A549 (cell line): ENCODE data around the gene HRH1. TPM values are rescaled to one million over a fixed set of nuclear protein-coding genes. Genes with fewer than 3 reads are reported as not detected.

ENCODE experiments used
- ATAC-seq, 2 experiments: fragments of 200-7000 bp in 1 of 2; fragments of >200 bp in 1 of 2; cut with Nextera tagmentation in 1 of 2; cut with Tn5 transposase in 1 of 2; 3 replicates each; pipeline versions ENCODE4 v1.8.0 to v1.9.1; 2018 to 2020; ENCODE audit warnings: mild to moderate bottlenecking in 1 of 2, moderate library complexity in 1 of 2
- CTCF ChIA-PET: fragments of 300-600 bp; sonication (Branson Sonifier 250); formaldehyde crosslinking; extraction: SDS; loops from one replicate; lab custom pipeline; 2021; ENCODE audit warnings: antibody characterized with exemption, inconsistent platforms; lab: Yijun Ruan, JAX
- POLR2A ChIA-PET: fragments of 350-600 bp; formaldehyde crosslinking; extraction: SDS; loops from one replicate; lab custom pipeline; 2021; ENCODE audit warnings: antibody characterized with exemption, inconsistent platforms; lab: Yijun Ruan, JAX
- DNase-seq, 2 experiments: peaks; one replicate each; pipeline versions ENCODE4 v3.0.0 to v3.0.0-alpha.2; 2011 to 2016; ENCODE audit warnings: low read depth in 1 of 2, low spot score in 1 of 2
- FAIRE-seq: peaks from 2 replicates; lab custom pipeline; 2011; peaks lifted over from hg19 to GRCh38; lab: Jason Lieb, UNC
- H3K27ac ChIP-seq, 2 experiments: fragments of >200 bp; sonication (Bioruptor Twin); formaldehyde crosslinking; 3 replicates each; pipeline ENCODE4 v1.5.1; 2016 to 2017
- H3K4me1 ChIP-seq: fragments of >200 bp; sonication (Bioruptor Twin); formaldehyde crosslinking; 3 replicates; pipeline ENCODE4 v1.6.1; 2016
- H3K4me2 ChIP-seq: fragments of >200 bp; sonication (Bioruptor Twin); formaldehyde crosslinking; 3 replicates; pipeline ENCODE4 v1.6.1; 2016
- H3K4me3 ChIP-seq: fragments of >200 bp; sonication (Bioruptor Twin); formaldehyde crosslinking; 3 replicates; pipeline ENCODE4 v1.5.1; 2016
- H3K9me3 ChIP-seq: fragments of >200 bp; sonication (Bioruptor Twin); formaldehyde crosslinking; 3 replicates; pipeline ENCODE4 v1.6.1; 2016
- BHLHE40 ChIP-seq: IDR thresholded peaks from 2 replicates; pipeline ENCODE4 v1.6.1; 2012; ENCODE audit warnings: low read depth, low read length, inconsistent platforms
- CEBPB ChIP-seq, 2 experiments: fragments of >200 bp in 1 of 2; sonication (Bioruptor Twin) in 1 of 2; formaldehyde crosslinking in 1 of 2; IDR thresholded peaks; 2 replicates each; pipeline ENCODE4 v1.6.1; 2012 to 2016
- E2F6 ChIP-seq: IDR thresholded peaks from 2 replicates; pipeline ENCODE4 v1.6.1; 2012; ENCODE audit warnings: low read depth, borderline replicate concordance
- EHF ChIP-seq: fragments of 250-450 bp; sonication (Bioruptor Pico); IDR thresholded peaks from 2 replicates; pipeline ENCODE4 v1.5.0; 2020; ENCODE audit warnings: mild to moderate bottlenecking
- EHMT2 ChIP-seq: fragments of 200-600 bp; sonication (generic); IDR thresholded peaks from 2 replicates; pipeline ENCODE4 v1.6.1; 2016; ENCODE audit warnings: antibody characterized with exemption, low read depth, mild to moderate bottlenecking, moderate library complexity
- ELK1 ChIP-seq: fragments of 150-350 bp; IDR thresholded peaks from 2 replicates; pipeline ENCODE4 v1.6.1; 2014; ENCODE audit warnings: low read depth, mild to moderate bottlenecking, low read length
- FOSB ChIP-seq: fragments of 250-450 bp; sonication (Bioruptor Pico); IDR thresholded peaks from 2 replicates; pipeline ENCODE4 v1.5.0; 2020; ENCODE audit warnings: mild to moderate bottlenecking, moderate library complexity
- FOSL2 ChIP-seq, 2 experiments: fragments of 450-650 bp in 1 of 2; fragments of >200 bp in 1 of 2; sonication (Bioruptor Twin) in 1 of 2; formaldehyde crosslinking; IDR thresholded peaks; 2 replicates each; pipeline versions ENCODE4 v1.5.0 to v1.6.1; 2016 to 2020; ENCODE audit warnings: mild to moderate bottlenecking in 1 of 2, moderate library complexity in 1 of 2
- FOXS1 ChIP-seq: fragments of 250-450 bp; sonication (Bioruptor Pico); IDR thresholded peaks from 2 replicates; pipeline ENCODE4 v1.5.0; 2020; ENCODE audit warnings: mild to moderate bottlenecking, moderate library complexity
- HDAC2 ChIP-seq: fragments of 200-600 bp; sonication (generic); IDR thresholded peaks from 2 replicates; pipeline ENCODE4 v1.6.1; 2016
- HOXA7 ChIP-seq: fragments of 250-450 bp; sonication (Bioruptor Pico); IDR thresholded peaks from 2 replicates; pipeline ENCODE4 v1.5.0; 2020; ENCODE audit warnings: mild to moderate bottlenecking, moderate library complexity
- HOXB13 ChIP-seq: fragments of 250-450 bp; sonication (Bioruptor Pico); IDR thresholded peaks from 2 replicates; pipeline ENCODE4 v1.5.0; 2020; ENCODE audit warnings: low read depth, mild to moderate bottlenecking, moderate library complexity
- HOXB5 ChIP-seq: fragments of 250-450 bp; sonication (Bioruptor Pico); IDR thresholded peaks from 2 replicates; pipeline ENCODE4 v1.5.0; 2020; ENCODE audit warnings: mild to moderate bottlenecking, moderate library complexity
- JUN ChIP-seq, 2 experiments: fragments of >200 bp; sonication (Bioruptor Twin); formaldehyde crosslinking; IDR thresholded peaks; 2 replicates in 1 of 2; 3 replicates in 1 of 2; pipeline ENCODE4 v1.6.1; 2016 to 2017
- KDM1A ChIP-seq: fragments of 200-600 bp; sonication (generic); IDR thresholded peaks from 2 replicates; pipeline ENCODE4 v1.6.1; 2016; ENCODE audit warnings: low read depth, mild to moderate bottlenecking
- MAZ ChIP-seq: fragments of 150-350 bp; IDR thresholded peaks from 2 replicates; pipeline ENCODE4 v1.6.1; 2014; ENCODE audit warnings: antibody characterized with exemption, low read depth, low read length, borderline replicate concordance
- NFE2L2 ChIP-seq: fragments of 150-350 bp; conservative IDR thresholded peaks from 2 replicates; pipeline ENCODE4 v1.6.1; 2014; ENCODE audit warnings: low read length
- NPAS2 ChIP-seq: fragments of 250-450 bp; sonication (Bioruptor Pico); IDR thresholded peaks from 2 replicates; pipeline ENCODE4 v1.8.0; 2022; ENCODE audit warnings: mild to moderate bottlenecking, moderate library complexity, borderline replicate concordance
- PHF8 ChIP-seq: fragments of 200-600 bp; sonication (generic); IDR thresholded peaks from 2 replicates; pipeline ENCODE4 v1.6.1; 2016; ENCODE audit warnings: low read depth, mild to moderate bottlenecking, antibody characterized with exemption, moderate library complexity, borderline replicate concordance
- POLR2AphosphoS2 ChIP-seq: conservative IDR thresholded peaks from 2 replicates; pipeline ENCODE4 v1.6.1; 2012; ENCODE audit warnings: low read length, improper control_type of control experiment, inconsistent platforms
- RARB ChIP-seq: fragments of 250-450 bp; sonication (Bioruptor Pico); IDR thresholded peaks from 2 replicates; pipeline ENCODE4 v1.8.0; 2021; ENCODE audit warnings: mild to moderate bottlenecking, moderate library complexity
- RCOR1 ChIP-seq: fragments of 150-350 bp; IDR thresholded peaks from 2 replicates; pipeline ENCODE4 v1.6.1; 2014; ENCODE audit warnings: antibody characterized with exemption, low read length, low read depth
- REST ChIP-seq: fragments of 200-600 bp; sonication (generic); IDR thresholded peaks from 2 replicates; pipeline ENCODE4 v1.6.1; 2016; ENCODE audit warnings: antibody characterized with exemption, mild to moderate bottlenecking, moderate library complexity
- RFX5 ChIP-seq: fragments of 450-650 bp; IDR thresholded peaks from 2 replicates; pipeline ENCODE4 v1.7.1; 2014; ENCODE audit warnings: antibody characterized with exemption, mild to moderate bottlenecking, moderate library complexity
- ZFP36 ChIP-seq: fragments of 450-650 bp; IDR thresholded peaks from 2 replicates; pipeline ENCODE4 v1.6.1; 2014; ENCODE audit warnings: borderline replicate concordance; ENCODE audit not compliant: partially characterized antibody
- ZNF302 ChIP-seq: fragments of 250-450 bp; sonication (Bioruptor Pico); IDR thresholded peaks from 2 replicates; pipeline ENCODE4 v1.9.0; 2021; ENCODE audit warnings: inconsistent platforms, mild to moderate bottlenecking, moderate library complexity
- ZSCAN20 ChIP-seq: fragments of 250-450 bp; sonication (Bioruptor Pico); IDR thresholded peaks from 2 replicates; pipeline ENCODE4 v1.8.0; 2022; ENCODE audit warnings: mild to moderate bottlenecking, moderate library complexity
- WGBS: methylation state at CpG from one replicate; pipeline ENCODE4 v1.1.6; 2017; ENCODE audit errors: missing lambda C conversion rate; 5-methylcytosine and 5-hydroxymethylcytosine counted together
- polyA plus RNA-seq, 4 experiments: library from polyadenylated mRNA; depleted of rRNA in 3 of 4; stranded (reverse); fragments of >200 nt; fragmentation: RNase III in 1 of 4; extraction: RNeasy Plus Mini Kit Qiagen cat#74134 plus additional on column Dnase treatment in 1 of 4; gene quantifications; 2 replicates in 3 of 4; 3 replicates in 1 of 4; pipeline ENCODE4 v1.2.3, GENCODE V29; 2011 to 2017

HRH1 gene
- polyA plus RNA-seq, 2 of the 4 experiments (the other 2 are of a cell fraction): 4.2 TPM

- H3K4me1 ChIP-seq: peaks cover 15% of the 10 kb centered on the region; the same call in 2 of the 3 replicates
- ATAC-seq (no peak), DNase-seq (no peak), FAIRE-seq (no peak)
- WGBS: 60% methylated on average over 2 of the region's 2 CpGs
- TF ChIP-seq HDAC2: no peak
- no peak for TF ChIP-seq ZSCAN20 (CRISPR knock-in tag)
- TF ChIP-seq HOXB5 (CRISPR knock-in tag): no peak
- TF ChIP-seq FOXS1 (CRISPR knock-in tag): no peak
- no peak for TF ChIP-seq NPAS2 (CRISPR knock-in tag)
- no peak for TF ChIP-seq FOSB (CRISPR knock-in tag)
- no peak for TF ChIP-seq MAZ
- no peak for TF ChIP-seq NFE2L2
- TF ChIP-seq FOSL2 (IDR thresholded peaks at IDR 0.05): no peak
- no peak for TF ChIP-seq FOSL2 (CRISPR knock-in tag; IDR thresholded peaks at IDR 0.05)
- TF ChIP-seq E2F6: no peak
- no peak overlapping the region for H3K4me2 ChIP-seq
- POLR2A ChIA-PET: interaction anchor here (1.0 kb wide), 1 partner anchor 12 kb away, joined by 3 read pairs; no protein-coding TSS in a partner anchor
- no peak overlapping the region for H3K4me3 ChIP-seq
- CTCF ChIA-PET: interaction anchor here (2.1 kb wide), 1 partner anchor 11 kb away, joined by 6 read pairs; no protein-coding TSS in a partner anchor
- H3K9me3 ChIP-seq: no peaks in the 10 kb centered on the region
- no peak overlapping the region for H3K27ac ChIP-seq
These were observed 122.6 kb downstream of the HRH1 start for GRCh38 chr3:11276901-11277300.

- 87% methylated on average over 5 of the region's 5 CpGs for WGBS
- FAIRE-seq (no peak), DNase-seq (no peak), ATAC-seq (no peak)
- H3K27ac ChIP-seq: no peak overlapping the region
- no peak overlapping the region for H3K4me3 ChIP-seq
- CTCF ChIA-PET: interaction anchor here (0.8 kb wide), 1 partner anchor 46 kb away, joined by 4 read pairs; no protein-coding TSS in a partner anchor
- H3K4me2 ChIP-seq: no peak overlapping the region
- H3K9me3 ChIP-seq: no peaks in the 10 kb centered on the region
- H3K4me1 ChIP-seq: peaks cover 14% of the 10 kb centered on the region
- TF ChIP-seq RFX5: no peak
- no peak for TF ChIP-seq FOXS1 (CRISPR knock-in tag)
- no peak for TF ChIP-seq KDM1A
- TF ChIP-seq RARB (CRISPR knock-in tag): no peak
- no peak for TF ChIP-seq ZNF302 (CRISPR knock-in tag)
- TF ChIP-seq RCOR1: no peak
- TF ChIP-seq JUN (IDR thresholded peaks at IDR 0.05): no peak
- no peak for TF ChIP-seq EHF (CRISPR knock-in tag)
- TF ChIP-seq HOXA7 (CRISPR knock-in tag): no peak
- TF ChIP-seq REST: no peak
- no peak for TF ChIP-seq EHMT2
- no peak for TF ChIP-seq E2F6
- TF ChIP-seq MAZ: no peak
- no peak for TF ChIP-seq POLR2AphosphoS2
- no peak for TF ChIP-seq ELK1
- TF ChIP-seq CEBPB (IDR thresholded peaks at IDR 0.05): no peak
- no peak for TF ChIP-seq HOXB13 (CRISPR knock-in tag)
- no peak for TF ChIP-seq ZFP36
- TF ChIP-seq BHLHE40: no peak
- TF ChIP-seq PHF8: no peak
- POLR2A ChIA-PET: interaction anchor here (2.6 kb wide), 1 partner anchor 10 kb away, joined by 10 read pairs; the partner anchor contains the start of gene ATG7
These were observed 128.2 kb downstream of the HRH1 start for GRCh38 chr3:11282250-11283138.
